GM23338 (cell line): ENCODE data around the gene TYK2. TPM values are rescaled to one million over a fixed set of nuclear protein-coding genes. Genes with fewer than 3 reads are reported as not detected.

Experiments
- ATAC-seq: fragments of 200-7000 bp; cut with Tn5 transposase; 3 replicates; pipeline ENCODE4 v1.9.1; 2020
- DNase-seq: peaks from one replicate; pipeline ENCODE4 v3.0.0-alpha.2; 2015; ENCODE audit warnings: low spot score
- H2AFZ ChIP-seq: fragments of 200-600 bp; sonication (generic); 2 replicates; pipeline ENCODE4 v1.8.0; 2016; ENCODE audit warnings: antibody characterized with exemption, mild to moderate bottlenecking, moderate library complexity
- H3F3A ChIP-seq: fragments of 200-600 bp; sonication (generic); replicated peaks from 2 replicates; pipeline ENCODE4 v1.8.0; 2017; ENCODE audit warnings: antibody characterized with exemption, mixed run types, low read depth
- H3K27ac ChIP-seq: fragments of 200-600 bp; sonication (generic); 2 replicates; pipeline ENCODE4 v1.6.1; 2016; ENCODE audit warnings: low read depth
- H3K27me3 ChIP-seq: fragments of 200-600 bp; sonication (generic); 2 replicates; pipeline ENCODE4 v1.8.0; 2016; ENCODE audit warnings: mild to moderate bottlenecking, mixed run types, moderate library complexity; ENCODE audit not compliant: insufficient read depth
- H3K36me3 ChIP-seq: fragments of 200-600 bp; sonication (generic); 2 replicates; pipeline ENCODE4 v1.8.0; 2016; ENCODE audit warnings: mild to moderate bottlenecking; ENCODE audit not compliant: insufficient read depth
- H3K4me1 ChIP-seq: fragments of 200-600 bp; sonication (generic); 2 replicates; pipeline ENCODE4 v1.8.0; 2016; ENCODE audit warnings: mild to moderate bottlenecking, moderate library complexity; ENCODE audit not compliant: insufficient read depth
- H3K4me2 ChIP-seq: fragments of 200-600 bp; sonication (generic); 2 replicates; pipeline ENCODE4 v1.7.1; 2017; ENCODE audit warnings: mixed run types
- H3K4me3 ChIP-seq: fragments of 200-600 bp; sonication (generic); 2 replicates; pipeline ENCODE4 v1.6.1; 2016; ENCODE audit warnings: mixed run types
- H3K79me2 ChIP-seq: fragments of 200-600 bp; sonication (generic); replicated peaks from 2 replicates; pipeline ENCODE4 v1.8.0; 2017; ENCODE audit warnings: mild to moderate bottlenecking; ENCODE audit not compliant: insufficient read depth
- H3K9me2 ChIP-seq: fragments of 200-600 bp; sonication (generic); 2 replicates; pipeline ENCODE4 v1.8.0; 2017; ENCODE audit not compliant: insufficient read depth
- H4K20me1 ChIP-seq: fragments of 200-600 bp; sonication (generic); replicated peaks from 2 replicates; pipeline ENCODE4 v1.8.0; 2017; ENCODE audit warnings: mild to moderate bottlenecking; ENCODE audit not compliant: insufficient read depth
- H3K27ac Mint-ChIP-seq: 2 replicates; pipeline ENCODE4 v1.8.0; 2020; ENCODE audit warnings: inconsistent platforms, mild to moderate bottlenecking, moderate library complexity, mixed read lengths
- H3K27me3 Mint-ChIP-seq: 3 replicates; pipeline ENCODE4 v1.8.0; 2022; ENCODE audit warnings: low read depth, mild to moderate bottlenecking, moderate library complexity, mixed read lengths, inconsistent platforms; ENCODE audit not compliant: insufficient read depth, poor library complexity
- H3K36me3 Mint-ChIP-seq: 3 replicates; pipeline ENCODE4 v1.8.0; 2021; ENCODE audit warnings: low read depth, mild to moderate bottlenecking, inconsistent platforms, moderate library complexity, mixed read lengths
- H3K4me1 Mint-ChIP-seq: 3 replicates; pipeline ENCODE4 v1.8.0; 2020; ENCODE audit warnings: mild to moderate bottlenecking, inconsistent platforms, mixed read lengths
- H3K4me3 Mint-ChIP-seq: 3 replicates; pipeline ENCODE4 v1.8.0; 2021; ENCODE audit warnings: moderate library complexity, mild to moderate bottlenecking, inconsistent platforms, mixed read lengths
- H3K9me3 Mint-ChIP-seq: 3 replicates; pipeline ENCODE4 v1.8.0; 2020; ENCODE audit warnings: moderate library complexity, mild to moderate bottlenecking, inconsistent platforms, mixed read lengths
- EZH2 ChIP-seq: fragments of 200-600 bp; sonication (generic); IDR thresholded peaks from one replicate; pipeline ENCODE4 v1.8.0; 2017; ENCODE audit warnings: antibody characterized with exemption, mild to moderate bottlenecking, low read depth; ENCODE audit not compliant: unreplicated experiment
- JUNB ChIP-seq: IDR thresholded peaks from one replicate; pipeline ENCODE4 v1.6.1; 2016; ENCODE audit warnings: antibody characterized with exemption; ENCODE audit not compliant: unreplicated experiment
- POLR2AphosphoS5 ChIP-seq: IDR thresholded peaks from 2 replicates; pipeline ENCODE4 v1.6.1; 2016; ENCODE audit warnings: antibody characterized with exemption, low read depth
- STAT1 ChIP-seq: IDR thresholded peaks from one replicate; pipeline ENCODE4 v1.6.1; 2016; ENCODE audit warnings: antibody characterized with exemption; ENCODE audit not compliant: unreplicated experiment
- polyA plus RNA-seq: library from polyadenylated mRNA; unstranded; fragments of >200 nt; fragmentation: Nextera tagmentation; extraction: Ambion mirVana; gene quantifications from 2 replicates; pipeline ENCODE4 v1.2.1, GENCODE V29; 2016
- total RNA-seq: library from RNA; depleted of rRNA; stranded (reverse); fragments of >200 nt; shearing (Covaris generic); gene quantifications from 2 replicates; pipeline ENCODE4 v1.2.3, GENCODE V29; 2014
- TF ChIP-seq, protein P1 (sequence below): fragments of 250-450 bp; sonication (Bioruptor Pico); IDR thresholded peaks from 2 replicates; pipeline ENCODE4 v1.5.0; 2020; ENCODE audit warnings: mild to moderate bottlenecking, moderate library complexity

The TYK2 gene
- total and polyA plus RNA-seq, 2 experiments from 2014 or later = 29.1 to 30.7 TPM

DNA sequence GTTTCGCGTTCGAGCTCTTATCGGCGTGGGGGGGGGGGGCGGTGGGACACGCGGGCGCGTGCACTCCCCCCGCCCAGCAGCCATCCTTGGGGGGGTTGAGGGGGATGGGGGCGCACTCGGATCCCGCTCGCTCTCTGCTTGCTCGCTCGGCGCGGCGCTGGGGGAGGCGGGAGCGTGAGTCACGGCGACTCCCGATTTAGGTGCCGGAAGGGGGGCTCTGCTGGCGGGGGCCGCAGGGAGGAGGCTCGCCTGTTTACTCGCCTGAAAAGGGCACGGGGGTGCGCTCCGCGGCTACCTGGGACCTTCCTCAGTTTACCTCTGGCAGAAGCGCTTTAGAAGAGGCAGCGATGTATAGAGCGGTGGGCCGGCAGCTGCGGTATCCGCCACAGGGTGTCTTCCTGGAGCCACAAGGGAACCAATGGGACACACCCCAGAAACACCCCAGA lies 38.9 kb upstream of the TYK2 start:
- H4K20me1 ChIP-seq = no peaks in the 10 kb centered on the region
- no peaks in the 10 kb centered on the region for H3K36me3 ChIP-seq
- peak overlapping the region; percentile 93 for H2AFZ ChIP-seq
- H3K4me3 Mint-ChIP-seq = peak overlapping the region; percentile 84
- peaks cover 84% of the 10 kb centered on the region for H3K27me3 Mint-ChIP-seq
- peak overlapping the region; percentile 99 for H3K4me2 ChIP-seq
- H3K4me3 ChIP-seq = peak overlapping the region; percentile 78
- peaks cover 25% of the 10 kb centered on the region for H3K4me1 ChIP-seq
- ATAC-seq (peak; percentile 1; the same call in 2 of the 3 replicates), DNase-seq (no peak)
- no peaks in the 10 kb centered on the region for H3K9me2 ChIP-seq
- peaks cover 30% of the 10 kb centered on the region; the same call in 1 of the 2 replicates for H3F3A ChIP-seq
- H3K27ac Mint-ChIP-seq = no peak overlapping the region
- no peaks in the 10 kb centered on the region for H3K36me3 Mint-ChIP-seq
- TF ChIP-seq JUNB = no peak
- TF ChIP-seq, protein P1, sequence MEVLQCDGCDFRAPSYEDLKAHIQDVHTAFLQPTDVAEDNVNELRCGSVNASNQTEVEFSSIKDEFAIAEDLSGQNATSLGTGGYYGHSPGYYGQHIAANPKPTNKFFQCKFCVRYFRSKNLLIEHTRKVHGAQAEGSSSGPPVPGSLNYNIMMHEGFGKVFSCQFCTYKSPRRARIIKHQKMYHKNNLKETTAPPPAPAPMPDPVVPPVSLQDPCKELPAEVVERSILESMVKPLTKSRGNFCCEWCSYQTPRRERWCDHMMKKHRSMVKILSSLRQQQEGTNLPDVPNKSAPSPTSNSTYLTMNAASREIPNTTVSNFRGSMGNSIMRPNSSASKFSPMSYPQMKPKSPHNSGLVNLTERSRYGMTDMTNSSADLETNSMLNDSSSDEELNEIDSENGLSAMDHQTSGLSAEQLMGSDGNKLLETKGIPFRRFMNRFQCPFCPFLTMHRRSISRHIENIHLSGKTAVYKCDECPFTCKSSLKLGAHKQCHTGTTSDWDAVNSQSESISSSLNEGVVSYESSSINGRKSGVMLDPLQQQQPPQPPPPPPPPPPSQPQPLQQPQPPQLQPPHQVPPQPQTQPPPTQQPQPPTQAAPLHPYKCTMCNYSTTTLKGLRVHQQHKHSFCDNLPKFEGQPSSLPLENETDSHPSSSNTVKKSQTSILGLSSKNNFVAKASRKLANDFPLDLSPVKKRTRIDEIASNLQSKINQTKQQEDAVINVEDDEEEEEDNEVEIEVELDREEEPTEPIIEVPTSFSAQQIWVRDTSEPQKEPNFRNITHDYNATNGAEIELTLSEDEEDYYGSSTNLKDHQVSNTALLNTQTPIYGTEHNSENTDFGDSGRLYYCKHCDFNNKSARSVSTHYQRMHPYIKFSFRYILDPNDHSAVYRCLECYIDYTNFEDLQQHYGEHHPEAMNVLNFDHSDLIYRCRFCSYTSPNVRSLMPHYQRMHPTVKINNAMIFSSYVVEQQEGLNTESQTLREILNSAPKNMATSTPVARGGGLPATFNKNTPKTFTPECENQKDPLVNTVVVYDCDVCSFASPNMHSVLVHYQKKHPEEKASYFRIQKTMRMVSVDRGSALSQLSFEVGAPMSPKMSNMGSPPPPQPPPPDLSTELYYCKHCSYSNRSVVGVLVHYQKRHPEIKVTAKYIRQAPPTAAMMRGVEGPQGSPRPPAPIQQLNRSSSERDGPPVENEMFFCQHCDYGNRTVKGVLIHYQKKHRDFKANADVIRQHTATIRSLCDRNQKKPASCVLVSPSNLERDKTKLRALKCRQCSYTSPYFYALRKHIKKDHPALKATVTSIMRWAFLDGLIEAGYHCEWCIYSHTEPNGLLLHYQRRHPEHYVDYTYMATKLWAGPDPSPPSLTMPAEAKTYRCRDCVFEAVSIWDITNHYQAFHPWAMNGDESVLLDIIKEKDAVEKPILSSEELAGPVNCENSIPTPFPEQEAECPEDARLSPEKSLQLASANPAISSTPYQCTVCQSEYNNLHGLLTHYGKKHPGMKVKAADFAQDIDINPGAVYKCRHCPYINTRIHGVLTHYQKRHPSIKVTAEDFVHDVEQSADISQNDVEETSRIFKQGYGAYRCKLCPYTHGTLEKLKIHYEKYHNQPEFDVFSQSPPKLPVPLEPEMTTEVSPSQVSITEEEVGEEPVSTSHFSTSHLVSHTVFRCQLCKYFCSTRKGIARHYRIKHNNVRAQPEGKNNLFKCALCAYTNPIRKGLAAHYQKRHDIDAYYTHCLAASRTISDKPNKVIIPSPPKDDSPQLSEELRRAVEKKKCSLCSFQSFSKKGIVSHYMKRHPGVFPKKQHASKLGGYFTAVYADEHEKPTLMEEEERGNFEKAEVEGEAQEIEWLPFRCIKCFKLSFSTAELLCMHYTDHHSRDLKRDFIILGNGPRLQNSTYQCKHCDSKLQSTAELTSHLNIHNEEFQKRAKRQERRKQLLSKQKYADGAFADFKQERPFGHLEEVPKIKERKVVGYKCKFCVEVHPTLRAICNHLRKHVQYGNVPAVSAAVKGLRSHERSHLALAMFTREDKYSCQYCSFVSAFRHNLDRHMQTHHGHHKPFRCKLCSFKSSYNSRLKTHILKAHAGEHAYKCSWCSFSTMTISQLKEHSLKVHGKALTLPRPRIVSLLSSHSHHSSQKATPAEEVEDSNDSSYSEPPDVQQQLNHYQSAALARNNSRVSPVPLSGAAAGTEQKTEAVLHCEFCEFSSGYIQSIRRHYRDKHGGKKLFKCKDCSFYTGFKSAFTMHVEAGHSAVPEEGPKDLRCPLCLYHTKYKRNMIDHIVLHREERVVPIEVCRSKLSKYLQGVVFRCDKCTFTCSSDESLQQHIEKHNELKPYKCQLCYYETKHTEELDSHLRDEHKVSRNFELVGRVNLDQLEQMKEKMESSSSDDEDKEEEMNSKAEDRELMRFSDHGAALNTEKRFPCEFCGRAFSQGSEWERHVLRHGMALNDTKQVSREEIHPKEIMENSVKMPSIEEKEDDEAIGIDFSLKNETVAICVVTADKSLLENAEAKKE (CRISPR knock-in tag) = no peak
- TF ChIP-seq EZH2 = no peak
- TF ChIP-seq POLR2AphosphoS5 = no peak
- H3K79me2 ChIP-seq = no peaks in the 10 kb centered on the region
- H3K27me3 ChIP-seq = peaks cover 95% of the 10 kb centered on the region
- no peak overlapping the region for H3K27ac ChIP-seq
- H3K4me1 Mint-ChIP-seq = peaks cover 21% of the 10 kb centered on the region
- H3K9me3 Mint-ChIP-seq = peaks cover 5% of the 10 kb centered on the region; the same call in 1 of the 3 replicates

DNA sequence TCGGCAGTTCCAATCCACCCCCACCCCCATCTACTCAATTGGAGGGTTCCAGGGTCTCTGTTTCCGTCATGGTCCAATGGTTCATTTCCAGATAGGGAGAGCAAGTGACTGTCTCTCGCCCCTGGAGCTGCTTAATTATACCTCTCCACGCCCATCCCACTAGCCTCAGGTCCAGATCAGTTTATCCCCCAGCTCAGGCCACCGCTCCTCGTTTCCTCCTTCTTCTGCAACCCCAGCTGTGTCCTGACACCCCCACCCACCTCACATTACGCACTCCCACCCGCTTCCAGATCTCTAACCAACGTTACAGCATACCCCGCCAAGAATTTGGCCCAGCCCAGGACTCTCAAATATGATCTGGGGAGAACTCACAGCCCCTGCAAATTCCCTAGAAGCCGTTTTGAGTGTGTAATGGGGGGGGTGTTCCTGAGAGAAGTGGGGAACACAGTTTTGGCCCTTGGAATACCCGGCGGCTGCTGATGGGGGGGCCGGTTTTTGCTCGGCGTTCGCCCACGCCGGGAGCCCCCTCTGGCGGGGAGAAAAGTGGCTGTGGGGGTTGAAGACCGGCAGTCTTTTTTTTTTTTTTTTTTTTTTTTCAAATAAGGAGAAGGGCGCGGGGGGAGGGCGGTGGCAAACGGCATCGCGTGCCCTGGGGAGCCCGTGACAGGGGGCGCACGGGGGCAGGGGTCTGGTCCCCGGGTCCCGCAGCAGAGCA lies 38.3 kb upstream of the TYK2 start:
- H4K20me1 ChIP-seq = no peaks in the 10 kb centered on the region
- no peak overlapping the region for H3K27ac ChIP-seq
- Mint-ChIP-seq H3K9me3 (peaks cover 7% of the 10 kb centered on the region; the same call in 2 of the 3 replicates), H3K27ac (no peak overlapping the region), H3K27me3 (peaks cover 78% of the 10 kb centered on the region), H3K4me1 (peaks cover 21% of the 10 kb centered on the region), H3K4me3 (peak overlapping the region; percentile 70), H3K36me3 (no peaks in the 10 kb centered on the region)
- H3K9me2 ChIP-seq = no peaks in the 10 kb centered on the region
- H3K4me3 ChIP-seq = peak overlapping the region; percentile 78
- peak; percentile 64 for TF ChIP-seq EZH2
- no peak for TF ChIP-seq STAT1
- no peak overlapping the region for H2AFZ ChIP-seq
- H3K36me3 ChIP-seq = no peaks in the 10 kb centered on the region
- peak overlapping the region; percentile 99 for H3K4me2 ChIP-seq
- ATAC-seq (no peak), DNase-seq (peak; percentile 57)
- peaks cover 95% of the 10 kb centered on the region for H3K27me3 ChIP-seq
- peaks cover 28% of the 10 kb centered on the region; the same call in 1 of the 2 replicates for H3F3A ChIP-seq
- no peaks in the 10 kb centered on the region for H3K79me2 ChIP-seq
- peaks cover 19% of the 10 kb centered on the region for H3K4me1 ChIP-seq
